Loucy (cell line): ENCODE results near the gene NCOA4.
"Not testable (repeated sequence)": the region's sequence is repeated elsewhere in the genome, so short reads cannot be mapped to it uniquely, and the experiment has no call there.

Experiments used
- H2AFZ ChIP-seq: fragments of 200-600 bp; sonication (generic); 2 replicates; pipeline ENCODE4 v1.6.0; 2016; ENCODE audit warnings: antibody characterized with exemption, mild to moderate bottlenecking, low read length, moderate library complexity
- H3F3A ChIP-seq: fragments of 200-600 bp; 2 replicates; pipeline ENCODE4 v1.6.0; 2016; ENCODE audit warnings: antibody characterized with exemption, low read depth, mild to moderate bottlenecking
- H3K27me3 ChIP-seq: fragments of 200-600 bp; sonication (generic); 2 replicates; pipeline ENCODE4 v1.6.1; 2014; ENCODE audit warnings: low read length, mild to moderate bottlenecking; ENCODE audit not compliant: insufficient read depth, poor library complexity, severe bottlenecking
- H3K36me3 ChIP-seq: fragments of 200-600 bp; sonication (generic); 2 replicates; pipeline ENCODE4 v1.6.1; 2016; ENCODE audit warnings: low read length; ENCODE audit not compliant: insufficient read depth
- H3K4me1 ChIP-seq: fragments of 200-600 bp; sonication (generic); 2 replicates; pipeline ENCODE4 v1.5.1; 2014; ENCODE audit warnings: low read length, mild to moderate bottlenecking; ENCODE audit not compliant: insufficient read depth, poor library complexity, severe bottlenecking
- H3K4me2 ChIP-seq: fragments of 200-600 bp; sonication (generic); 2 replicates; pipeline ENCODE4 v1.6.0; 2014; ENCODE audit warnings: antibody characterized with exemption, low read length, low read depth, mild to moderate bottlenecking; ENCODE audit not compliant: poor library complexity, severe bottlenecking
- H3K4me3 ChIP-seq: fragments of 200-600 bp; sonication (generic); 2 replicates; pipeline ENCODE4 v1.5.1; 2014; ENCODE audit warnings: low read length, mild to moderate bottlenecking, mixed read lengths; ENCODE audit not compliant: poor library complexity, severe bottlenecking
- H3K79me2 ChIP-seq: fragments of 200-600 bp; sonication (generic); 2 replicates; pipeline ENCODE4 v1.6.1; 2014; ENCODE audit warnings: low read length; ENCODE audit not compliant: insufficient read depth
- H3K9ac ChIP-seq: fragments of 200-600 bp; sonication (generic); 2 replicates; pipeline ENCODE4 v1.6.0; 2014; ENCODE audit warnings: mild to moderate bottlenecking, low read depth, low read length, moderate library complexity; ENCODE audit not compliant: poor library complexity, severe bottlenecking
- H3K9me2 ChIP-seq: fragments of 200-600 bp; sonication (generic); replicated peaks from 2 replicates; pipeline ENCODE4 v1.6.1; 2016; ENCODE audit warnings: low read depth, low read length, mixed read lengths
- H3K9me3 ChIP-seq: fragments of 200-600 bp; sonication (generic); 2 replicates; pipeline ENCODE4 v1.6.1; 2014; ENCODE audit warnings: mild to moderate bottlenecking, antibody characterized with exemption, low read length, low read depth; ENCODE audit not compliant: insufficient read depth
- H4K20me1 ChIP-seq: fragments of 200-600 bp; sonication (generic); 2 replicates; pipeline ENCODE4 v1.6.0; 2014; ENCODE audit warnings: antibody characterized with exemption, low read length, mild to moderate bottlenecking; ENCODE audit not compliant: insufficient read depth, poor library complexity, severe bottlenecking
- EZH2phosphoT487 ChIP-seq: fragments of 200-600 bp; IDR thresholded peaks from 2 replicates; pipeline ENCODE4 v1.6.1; 2018; ENCODE audit warnings: antibody characterized with exemption, mild to moderate bottlenecking, moderate library complexity, borderline replicate concordance
- TF ChIP-seq, protein P1 (sequence below): fragments of 200-600 bp; sonication (generic); conservative IDR thresholded peaks from 2 replicates; pipeline ENCODE4 v1.5.1; 2014; ENCODE audit warnings: mild to moderate bottlenecking, antibody characterized with exemption, low read length

NCOA4 gene

DNA sequence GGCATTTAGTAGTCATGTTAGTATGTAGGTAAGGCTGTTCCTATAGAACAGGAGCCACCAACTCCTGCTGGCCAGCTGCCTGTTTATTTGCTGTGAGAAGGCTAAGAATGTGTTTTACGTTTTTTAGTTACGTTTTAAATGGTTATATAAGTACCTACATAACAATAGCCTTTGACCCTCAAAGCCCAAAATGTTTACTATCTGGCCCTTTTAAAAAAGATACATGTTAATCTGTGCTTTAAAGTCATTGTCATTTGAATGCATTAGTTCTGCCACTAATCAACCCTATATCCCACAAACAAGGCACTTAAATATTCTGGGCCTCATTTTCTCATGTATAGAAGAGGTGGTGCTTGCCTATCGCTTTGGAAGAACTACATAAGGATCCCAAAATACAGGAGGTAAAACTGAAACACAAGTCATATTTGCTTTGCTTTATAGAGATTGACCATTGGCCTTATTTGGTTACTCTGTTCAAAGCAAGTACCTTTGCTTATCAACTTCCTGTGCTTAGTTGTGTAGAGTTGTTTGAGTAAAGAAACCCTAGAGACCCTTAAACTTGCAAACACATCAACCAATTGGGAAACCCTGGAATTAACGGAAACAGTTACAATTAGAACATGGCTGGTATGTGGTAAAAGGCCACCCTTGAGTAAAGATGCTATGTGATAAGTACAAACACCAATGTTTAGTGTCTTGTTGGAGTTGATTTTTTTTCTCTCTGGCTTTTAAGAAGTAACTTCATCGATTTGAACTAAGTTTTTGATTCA lies 32.2 kb downstream of the NCOA4 start:
- Histone ChIP-seq H3F3A (peaks cover 4% of the 10 kb centered on the region; the same call in 1 of the 2 replicates), H3K4me3 (no peak overlapping the region), H3K4me2 (no peak overlapping the region), H3K4me1 (peaks cover 3% of the 10 kb centered on the region), H3K36me3 (peaks cover 58% of the 10 kb centered on the region), H3K9ac (no peak overlapping the region), H2AFZ (no peak overlapping the region), H3K27me3 (no peaks in the 10 kb centered on the region), H3K9me3 (no peaks in the 10 kb centered on the region), H3K79me2 (no peaks in the 10 kb centered on the region), H3K9me2 (no peaks in the 10 kb centered on the region), H4K20me1 (no peaks in the 10 kb centered on the region)
- TF ChIP-seq EZH2phosphoT487 = no peak
- TF ChIP-seq, protein P1, sequence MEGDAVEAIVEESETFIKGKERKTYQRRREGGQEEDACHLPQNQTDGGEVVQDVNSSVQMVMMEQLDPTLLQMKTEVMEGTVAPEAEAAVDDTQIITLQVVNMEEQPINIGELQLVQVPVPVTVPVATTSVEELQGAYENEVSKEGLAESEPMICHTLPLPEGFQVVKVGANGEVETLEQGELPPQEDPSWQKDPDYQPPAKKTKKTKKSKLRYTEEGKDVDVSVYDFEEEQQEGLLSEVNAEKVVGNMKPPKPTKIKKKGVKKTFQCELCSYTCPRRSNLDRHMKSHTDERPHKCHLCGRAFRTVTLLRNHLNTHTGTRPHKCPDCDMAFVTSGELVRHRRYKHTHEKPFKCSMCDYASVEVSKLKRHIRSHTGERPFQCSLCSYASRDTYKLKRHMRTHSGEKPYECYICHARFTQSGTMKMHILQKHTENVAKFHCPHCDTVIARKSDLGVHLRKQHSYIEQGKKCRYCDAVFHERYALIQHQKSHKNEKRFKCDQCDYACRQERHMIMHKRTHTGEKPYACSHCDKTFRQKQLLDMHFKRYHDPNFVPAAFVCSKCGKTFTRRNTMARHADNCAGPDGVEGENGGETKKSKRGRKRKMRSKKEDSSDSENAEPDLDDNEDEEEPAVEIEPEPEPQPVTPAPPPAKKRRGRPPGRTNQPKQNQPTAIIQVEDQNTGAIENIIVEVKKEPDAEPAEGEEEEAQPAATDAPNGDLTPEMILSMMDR = no peak

DNA sequence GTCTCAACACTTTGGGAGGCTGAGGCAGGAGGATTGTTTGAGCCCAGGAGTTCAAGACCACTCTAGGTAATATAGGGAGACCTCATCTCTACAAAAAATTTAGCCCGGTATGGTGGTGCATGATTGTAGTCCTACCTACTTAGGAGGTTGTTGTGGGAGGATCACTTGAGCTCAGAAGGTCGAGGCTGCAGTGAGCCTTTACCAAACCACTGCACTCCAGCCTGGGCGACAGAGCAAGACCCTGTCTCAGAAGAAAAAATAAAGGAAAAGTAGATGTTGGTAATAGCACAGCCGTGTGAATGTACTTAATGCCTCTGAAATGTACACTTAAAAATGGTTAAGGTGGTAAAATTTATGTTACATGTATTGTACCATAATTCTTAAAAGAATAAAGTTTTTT lies 32.9 kb downstream of the NCOA4 start:
- H3K36me3 ChIP-seq = peaks cover 51% of the 10 kb centered on the region
- H3K9me3 ChIP-seq = no peaks in the 10 kb centered on the region
- no peaks in the 10 kb centered on the region for H4K20me1 ChIP-seq
- H3K4me2 ChIP-seq = no peak overlapping the region
- no peak for TF ChIP-seq EZH2phosphoT487
- TF ChIP-seq, protein P1 = no peak
- H3K4me3 ChIP-seq = no peak overlapping the region
- no peaks in the 10 kb centered on the region for H3K27me3 ChIP-seq
- no peak overlapping the region for H2AFZ ChIP-seq
- H3F3A ChIP-seq = peaks cover 4% of the 10 kb centered on the region; the same call in 1 of the 2 replicates
- H3K9ac ChIP-seq = no peak overlapping the region
- H3K9me2 ChIP-seq = no peaks in the 10 kb centered on the region
- H3K79me2 ChIP-seq = no peaks in the 10 kb centered on the region
- H3K4me1 ChIP-seq = peaks cover 3% of the 10 kb centered on the region

DNA sequence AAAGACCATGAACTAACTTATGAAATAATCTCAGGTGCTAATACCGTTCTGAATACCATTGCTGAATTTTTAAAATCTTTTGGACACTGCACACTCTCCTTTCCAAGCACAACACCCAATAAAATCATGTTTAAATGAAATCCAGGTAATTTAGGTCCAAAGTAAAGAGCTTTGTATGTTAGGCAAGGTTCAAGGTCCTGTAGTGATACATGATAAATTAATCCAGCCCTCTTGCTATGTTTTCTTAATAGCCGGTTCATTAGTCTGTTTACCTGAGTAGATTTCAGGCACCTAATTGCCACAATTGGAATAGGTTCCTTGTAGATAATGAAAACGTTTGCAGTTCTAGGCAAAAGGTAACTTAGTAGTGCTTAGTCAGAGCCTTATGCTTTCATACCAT lies 44.8 kb downstream of the NCOA4 start:
- H3K36me3 ChIP-seq = peaks cover 20% of the 10 kb centered on the region; the same call in 1 of the 2 replicates
- not testable (repeated sequence) for H3K79me2 ChIP-seq

DNA sequence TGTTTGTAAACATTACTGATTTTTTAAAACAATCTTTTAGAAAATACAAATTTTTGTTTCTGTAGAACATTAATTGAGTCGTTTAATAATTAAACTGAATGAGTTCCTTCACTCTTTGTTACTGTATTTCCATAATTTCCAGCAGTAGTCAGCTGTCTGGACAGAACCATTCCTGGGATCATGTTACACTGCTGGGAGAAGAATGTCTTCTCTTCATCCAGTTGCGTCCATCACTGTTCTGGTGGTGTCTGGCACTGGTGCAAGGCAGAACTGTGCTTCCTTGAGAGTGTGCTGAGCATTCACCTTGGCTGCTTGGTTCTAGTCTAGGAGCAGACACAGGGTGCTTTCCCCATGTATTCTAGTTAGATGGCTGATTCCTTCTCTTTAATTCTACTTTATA lies 46.0 kb downstream of the NCOA4 start:
- Histone ChIP-seq H3K36me3 (peaks cover 20% of the 10 kb centered on the region; the same call in 1 of the 2 replicates), H3K79me2 (peaks cover 11% of the 10 kb centered on the region; the same call in 1 of the 2 replicates)
- not testable (repeated sequence) for H3K9ac ChIP-seq, H3K27me3 ChIP-seq, H3K4me1 ChIP-seq, H3K4me3 ChIP-seq, H4K20me1 ChIP-seq, H3K4me2 ChIP-seq, H3K9me2 ChIP-seq, H3K9me3 ChIP-seq, H3F3A ChIP-seq, H2AFZ ChIP-seq

More for the DNA sequence above, 44.8 kb downstream of the NCOA4 start:
- H3K27me3 ChIP-seq, H4K20me1 ChIP-seq, H3K9me2 ChIP-seq, H3K9ac ChIP-seq, H3K4me2 ChIP-seq, H3K4me3 ChIP-seq, H2AFZ ChIP-seq, H3F3A ChIP-seq, H3K9me3 ChIP-seq, H3K4me1 ChIP-seq: not testable (repeated sequence)
